DND-41 (cell line): ENCODE measurements around the gene ZFPM1.

Experiments used
- EZH2 ChIP-seq: IDR thresholded peaks from 3 replicates; pipeline ENCODE4 v1.6.1; 2012; ENCODE audit warnings: borderline replicate concordance, low read depth, mild to moderate bottlenecking, moderate library complexity, low read length, inconsistent platforms; ENCODE audit not compliant: severe bottlenecking
- TF ChIP-seq, protein P1 (sequence below): IDR thresholded peaks from 2 replicates; pipeline ENCODE4 v1.5.1; 2012; ENCODE audit warnings: borderline replicate concordance, low read length, moderate library complexity, mild to moderate bottlenecking; ENCODE audit not compliant: poor library complexity, severe bottlenecking; ENCODE audit errors: extremely low read depth

DNA sequence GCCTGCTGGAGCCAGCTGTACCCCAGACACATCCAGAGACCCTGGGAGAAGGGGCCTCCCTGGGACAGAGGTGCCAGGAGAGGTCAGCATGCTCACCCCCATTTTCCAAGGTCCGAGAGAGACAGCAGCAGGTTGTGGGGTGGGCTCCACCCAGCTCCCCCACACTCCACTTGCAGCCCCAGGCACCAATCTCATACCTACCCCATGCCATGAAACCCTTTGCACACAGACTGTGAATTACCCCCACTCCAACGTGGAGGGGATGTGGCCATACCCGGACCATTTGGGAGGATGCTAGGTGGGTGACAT is 34.0 kb downstream of the ZFPM1 start:
- TF ChIP-seq, protein P1, sequence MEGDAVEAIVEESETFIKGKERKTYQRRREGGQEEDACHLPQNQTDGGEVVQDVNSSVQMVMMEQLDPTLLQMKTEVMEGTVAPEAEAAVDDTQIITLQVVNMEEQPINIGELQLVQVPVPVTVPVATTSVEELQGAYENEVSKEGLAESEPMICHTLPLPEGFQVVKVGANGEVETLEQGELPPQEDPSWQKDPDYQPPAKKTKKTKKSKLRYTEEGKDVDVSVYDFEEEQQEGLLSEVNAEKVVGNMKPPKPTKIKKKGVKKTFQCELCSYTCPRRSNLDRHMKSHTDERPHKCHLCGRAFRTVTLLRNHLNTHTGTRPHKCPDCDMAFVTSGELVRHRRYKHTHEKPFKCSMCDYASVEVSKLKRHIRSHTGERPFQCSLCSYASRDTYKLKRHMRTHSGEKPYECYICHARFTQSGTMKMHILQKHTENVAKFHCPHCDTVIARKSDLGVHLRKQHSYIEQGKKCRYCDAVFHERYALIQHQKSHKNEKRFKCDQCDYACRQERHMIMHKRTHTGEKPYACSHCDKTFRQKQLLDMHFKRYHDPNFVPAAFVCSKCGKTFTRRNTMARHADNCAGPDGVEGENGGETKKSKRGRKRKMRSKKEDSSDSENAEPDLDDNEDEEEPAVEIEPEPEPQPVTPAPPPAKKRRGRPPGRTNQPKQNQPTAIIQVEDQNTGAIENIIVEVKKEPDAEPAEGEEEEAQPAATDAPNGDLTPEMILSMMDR, result no peak
- no peak for TF ChIP-seq EZH2
